Tibial nerve (tissue), 4 donors: ENCODE results near the gene C16orf74.

Experiments used
- EP300 ChIP-seq, 2 donors: sonication (generic); formaldehyde crosslinking; IDR thresholded peaks; one replicate each; pipeline ENCODE4 v1.6.1; 2017; ENCODE audit warnings: antibody characterized with exemption in 2 of 2, mild to moderate bottlenecking in 1 of 2
- POLR2A ChIP-seq, 2 donors: fragments of 450-650 bp; IDR thresholded peaks; one replicate each; pipeline ENCODE4 v1.6.1; 2017; ENCODE audit warnings: antibody characterized with exemption in 2 of 2, mild to moderate bottlenecking in 2 of 2, moderate library complexity in 2 of 2
- TF ChIP-seq, protein P1 (sequence below), 5 experiments: fragments of 200-600 bp in 3 of 5; fragments of 450-650 bp in 2 of 5; sonication (generic) in 3 of 5; IDR thresholded peaks; one replicate each; pipeline ENCODE4 v1.5.1; 2016 to 2019; ENCODE audit warnings: antibody characterized with exemption in 5 of 5, mild to moderate bottlenecking in 3 of 5, moderate library complexity in 2 of 5

- TF ChIP-seq, protein P1, sequence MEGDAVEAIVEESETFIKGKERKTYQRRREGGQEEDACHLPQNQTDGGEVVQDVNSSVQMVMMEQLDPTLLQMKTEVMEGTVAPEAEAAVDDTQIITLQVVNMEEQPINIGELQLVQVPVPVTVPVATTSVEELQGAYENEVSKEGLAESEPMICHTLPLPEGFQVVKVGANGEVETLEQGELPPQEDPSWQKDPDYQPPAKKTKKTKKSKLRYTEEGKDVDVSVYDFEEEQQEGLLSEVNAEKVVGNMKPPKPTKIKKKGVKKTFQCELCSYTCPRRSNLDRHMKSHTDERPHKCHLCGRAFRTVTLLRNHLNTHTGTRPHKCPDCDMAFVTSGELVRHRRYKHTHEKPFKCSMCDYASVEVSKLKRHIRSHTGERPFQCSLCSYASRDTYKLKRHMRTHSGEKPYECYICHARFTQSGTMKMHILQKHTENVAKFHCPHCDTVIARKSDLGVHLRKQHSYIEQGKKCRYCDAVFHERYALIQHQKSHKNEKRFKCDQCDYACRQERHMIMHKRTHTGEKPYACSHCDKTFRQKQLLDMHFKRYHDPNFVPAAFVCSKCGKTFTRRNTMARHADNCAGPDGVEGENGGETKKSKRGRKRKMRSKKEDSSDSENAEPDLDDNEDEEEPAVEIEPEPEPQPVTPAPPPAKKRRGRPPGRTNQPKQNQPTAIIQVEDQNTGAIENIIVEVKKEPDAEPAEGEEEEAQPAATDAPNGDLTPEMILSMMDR (IDR thresholded peaks at IDR 0.05): no peak
- TF ChIP-seq POLR2A (IDR thresholded peaks at IDR 0.05) (no peak), EP300 (IDR thresholded peaks at IDR 0.05) (no peak)
These were observed 6.5 kb upstream of the C16orf74 start for GRCh38 chr16:85757341-85757822.
